Measurements from ENCODE around the gene ADAT3.

DNA sequence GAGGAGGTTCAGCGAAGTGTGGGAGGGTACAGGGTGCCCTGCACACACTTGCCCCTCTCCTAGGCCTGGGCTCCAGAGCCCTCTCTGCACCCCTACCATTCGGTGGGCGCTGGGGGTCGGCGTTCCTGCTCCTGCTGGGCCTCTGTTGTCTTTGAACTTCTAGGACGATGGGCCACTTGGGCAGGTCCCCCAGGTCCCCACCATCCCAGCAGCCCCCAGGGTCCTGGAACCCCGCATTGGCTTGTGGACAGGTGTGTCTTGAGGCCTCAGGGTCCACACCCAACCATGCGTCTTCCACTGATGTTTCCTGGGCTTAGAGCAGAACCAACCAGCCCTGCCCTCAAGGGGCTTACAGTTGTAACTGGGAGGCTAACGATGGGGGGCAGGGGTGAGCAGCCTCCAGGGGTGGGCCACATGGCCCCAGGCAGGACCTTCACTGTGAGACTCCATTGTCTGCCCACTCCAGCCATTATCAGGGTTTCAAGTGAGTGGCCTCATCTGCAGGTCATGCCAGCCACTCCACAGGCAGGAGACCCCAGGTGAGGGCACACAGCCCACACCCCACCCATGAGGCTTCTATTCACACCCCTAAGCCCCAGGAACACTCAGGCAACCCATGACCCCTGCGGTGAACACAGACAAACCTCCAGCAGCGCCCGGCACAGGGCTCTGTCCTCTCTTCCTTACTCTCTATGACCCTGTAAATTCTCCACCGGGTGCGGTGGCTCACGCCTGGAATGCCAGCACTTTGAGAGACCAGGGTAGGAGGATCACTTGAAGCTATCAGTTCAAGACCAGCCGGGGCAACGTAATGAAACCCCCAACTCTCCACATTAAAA, 39.8 kb upstream of the ADAT3 start:
- no peak for TF ChIP-seq FOS (IDR thresholded peaks at IDR 0.05; ENCODE audit: low read depth, low read length)
- TF ChIP-seq SMC3 (IDR thresholded peaks at IDR 0.05; ENCODE audit: low read depth, low read length) = no peak
- no peak for TF ChIP-seq BHLHE40 (IDR thresholded peaks at IDR 0.05; ENCODE audit: low read depth, low read length)
- TF ChIP-seq RAD21 (IDR thresholded peaks at IDR 0.05; ENCODE audit: low read length) = no peak
- no peak for TF ChIP-seq CTCF (conservative IDR thresholded peaks at IDR 0.05; ENCODE audit: low read depth, low read length)
- TF ChIP-seq POLR2A (IDR thresholded peaks at IDR 0.05; ENCODE audit: low read depth, low read length) = no peak
- TF ChIP-seq RCOR1 (IDR thresholded peaks at IDR 0.05; ENCODE audit: insufficient replicate concordance, low read length) = no peak
- no peak for TF ChIP-seq RFX5 (IDR thresholded peaks at IDR 0.05; ENCODE audit: low read depth, low read length)
- TF ChIP-seq CHD1 (IDR thresholded peaks at IDR 0.05; ENCODE audit: low read depth, low read length) = no peak
- TF ChIP-seq MAFK (IDR thresholded peaks at IDR 0.05; ENCODE audit: low read depth, low read length) = no peak
- no peak for TF ChIP-seq USF2 (IDR thresholded peaks at IDR 0.05; ENCODE audit: low read depth, low read length)
- no peak for TF ChIP-seq CEBPB (IDR thresholded peaks at IDR 0.05; ENCODE audit: low read depth, low read length)
- TF ChIP-seq, protein P1, sequence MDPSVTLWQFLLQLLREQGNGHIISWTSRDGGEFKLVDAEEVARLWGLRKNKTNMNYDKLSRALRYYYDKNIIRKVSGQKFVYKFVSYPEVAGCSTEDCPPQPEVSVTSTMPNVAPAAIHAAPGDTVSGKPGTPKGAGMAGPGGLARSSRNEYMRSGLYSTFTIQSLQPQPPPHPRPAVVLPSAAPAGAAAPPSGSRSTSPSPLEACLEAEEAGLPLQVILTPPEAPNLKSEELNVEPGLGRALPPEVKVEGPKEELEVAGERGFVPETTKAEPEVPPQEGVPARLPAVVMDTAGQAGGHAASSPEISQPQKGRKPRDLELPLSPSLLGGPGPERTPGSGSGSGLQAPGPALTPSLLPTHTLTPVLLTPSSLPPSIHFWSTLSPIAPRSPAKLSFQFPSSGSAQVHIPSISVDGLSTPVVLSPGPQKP (IDR thresholded peaks at IDR 0.05; ENCODE audit: borderline replicate concordance, low read depth, low read length) = no peak

Data from IMR-90 (cell line).